GM19397 (cell line): Measurements from ENCODE around the gene SAXO1.
"Not testable (repeated sequence)": the region's sequence is repeated elsewhere in the genome, so short reads cannot be mapped to it uniquely, and the experiment has no call there.

Source experiments
- ATAC-seq: cut with Tn5 transposase; IDR thresholded peaks from one replicate; pipeline ENCODE4 v1.9.1; 2021; ENCODE audit warnings: mild to moderate bottlenecking, moderate library complexity; ENCODE audit not compliant: unreplicated experiment

SAXO1 gene, protein sequence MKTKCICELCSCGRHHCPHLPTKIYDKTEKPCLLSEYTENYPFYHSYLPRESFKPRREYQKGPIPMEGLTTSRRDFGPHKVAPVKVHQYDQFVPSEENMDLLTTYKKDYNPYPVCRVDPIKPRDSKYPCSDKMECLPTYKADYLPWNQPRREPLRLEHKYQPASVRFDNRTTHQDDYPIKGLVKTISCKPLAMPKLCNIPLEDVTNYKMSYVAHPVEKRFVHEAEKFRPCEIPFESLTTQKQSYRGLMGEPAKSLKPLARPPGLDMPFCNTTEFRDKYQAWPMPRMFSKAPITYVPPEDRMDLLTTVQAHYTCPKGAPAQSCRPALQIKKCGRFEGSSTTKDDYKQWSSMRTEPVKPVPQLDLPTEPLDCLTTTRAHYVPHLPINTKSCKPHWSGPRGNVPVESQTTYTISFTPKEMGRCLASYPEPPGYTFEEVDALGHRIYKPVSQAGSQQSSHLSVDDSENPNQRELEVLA

DNA sequence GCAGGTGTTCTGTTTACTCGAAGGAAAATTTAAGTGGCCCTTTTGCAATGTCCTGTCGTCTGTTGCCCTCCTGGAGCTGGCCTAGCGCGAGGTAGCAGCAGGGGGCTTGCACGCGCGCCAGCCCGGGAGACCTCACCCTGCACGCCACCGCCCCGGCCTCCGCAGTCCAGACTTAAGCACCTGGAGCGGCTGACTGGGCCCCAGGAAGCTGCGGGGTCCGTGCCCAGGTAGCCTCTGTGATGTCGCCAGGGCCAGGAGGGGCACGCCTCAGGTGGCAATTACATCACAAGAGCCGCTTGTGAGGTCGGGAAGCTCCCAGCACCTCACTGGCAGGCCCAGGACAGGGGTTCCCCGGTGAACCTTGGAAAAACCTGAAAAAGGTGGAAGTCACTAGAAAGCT is at the start of gene SAXO1:
SAXO1 (minus strand) TSS at position 195 of the 400 bp plus-strand sequence. CDS start 301 bp downstream, outside the sequence.
- no peak for ATAC-seq

DNA sequence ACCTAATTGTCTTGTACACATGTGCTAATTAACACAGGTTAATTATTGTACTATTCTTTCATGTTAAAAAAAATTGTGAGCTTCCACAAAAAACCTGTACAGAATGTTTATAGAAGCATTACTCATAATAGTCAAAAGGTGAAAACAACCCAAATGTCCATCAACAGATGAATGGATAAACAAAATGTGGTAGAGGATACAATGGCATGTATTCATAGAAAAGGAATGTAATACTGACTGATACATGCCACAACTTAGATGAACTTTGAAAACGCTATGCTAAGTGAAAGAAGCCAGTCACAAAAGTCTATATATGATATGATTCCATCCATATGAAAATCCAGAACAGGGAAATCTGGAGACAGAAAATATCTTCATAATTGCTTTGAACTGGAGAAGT is 41.8 kb upstream of the SAXO1 start:
- no peak for ATAC-seq

DNA sequence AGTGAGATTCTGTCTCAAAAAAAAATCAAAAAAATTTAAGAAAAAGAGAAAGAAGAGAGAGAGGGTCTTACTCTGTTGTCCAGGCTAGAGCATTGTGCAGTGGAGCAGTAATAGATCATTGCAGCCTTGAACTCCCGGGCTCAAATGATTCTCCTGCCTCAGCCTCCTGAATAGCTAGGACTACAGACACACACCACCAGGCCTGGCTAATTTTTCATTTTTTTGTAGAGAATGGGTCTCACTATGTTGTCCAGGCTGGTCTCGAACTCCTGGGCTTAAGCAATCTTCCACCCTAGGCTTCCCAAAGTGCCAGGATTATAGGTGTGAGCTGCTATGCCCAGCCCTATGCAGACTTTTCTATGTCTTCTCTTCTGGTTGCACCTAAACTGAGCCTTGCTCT is 41.2 kb upstream of the SAXO1 start:
- ATAC-seq = no peak

DNA sequence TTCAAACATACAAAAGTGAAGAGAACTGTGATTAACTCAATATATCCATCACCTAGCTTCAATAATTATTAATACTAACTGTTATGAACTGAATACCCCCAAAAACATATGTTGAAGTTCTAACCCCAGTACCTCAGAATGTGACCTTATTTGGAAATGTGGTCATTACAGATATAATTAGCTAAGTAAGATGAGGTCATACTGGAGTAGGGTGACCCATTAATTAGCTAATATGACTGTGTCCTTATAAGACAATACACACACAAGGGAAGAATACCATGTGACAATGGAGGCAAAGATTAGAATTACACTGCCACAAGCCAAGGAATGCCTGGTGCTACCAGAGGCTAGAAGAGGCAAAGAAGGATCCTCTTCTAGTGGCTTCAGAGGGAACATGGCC is 24.0 kb upstream of the SAXO1 start:
- no peak for ATAC-seq

DNA sequence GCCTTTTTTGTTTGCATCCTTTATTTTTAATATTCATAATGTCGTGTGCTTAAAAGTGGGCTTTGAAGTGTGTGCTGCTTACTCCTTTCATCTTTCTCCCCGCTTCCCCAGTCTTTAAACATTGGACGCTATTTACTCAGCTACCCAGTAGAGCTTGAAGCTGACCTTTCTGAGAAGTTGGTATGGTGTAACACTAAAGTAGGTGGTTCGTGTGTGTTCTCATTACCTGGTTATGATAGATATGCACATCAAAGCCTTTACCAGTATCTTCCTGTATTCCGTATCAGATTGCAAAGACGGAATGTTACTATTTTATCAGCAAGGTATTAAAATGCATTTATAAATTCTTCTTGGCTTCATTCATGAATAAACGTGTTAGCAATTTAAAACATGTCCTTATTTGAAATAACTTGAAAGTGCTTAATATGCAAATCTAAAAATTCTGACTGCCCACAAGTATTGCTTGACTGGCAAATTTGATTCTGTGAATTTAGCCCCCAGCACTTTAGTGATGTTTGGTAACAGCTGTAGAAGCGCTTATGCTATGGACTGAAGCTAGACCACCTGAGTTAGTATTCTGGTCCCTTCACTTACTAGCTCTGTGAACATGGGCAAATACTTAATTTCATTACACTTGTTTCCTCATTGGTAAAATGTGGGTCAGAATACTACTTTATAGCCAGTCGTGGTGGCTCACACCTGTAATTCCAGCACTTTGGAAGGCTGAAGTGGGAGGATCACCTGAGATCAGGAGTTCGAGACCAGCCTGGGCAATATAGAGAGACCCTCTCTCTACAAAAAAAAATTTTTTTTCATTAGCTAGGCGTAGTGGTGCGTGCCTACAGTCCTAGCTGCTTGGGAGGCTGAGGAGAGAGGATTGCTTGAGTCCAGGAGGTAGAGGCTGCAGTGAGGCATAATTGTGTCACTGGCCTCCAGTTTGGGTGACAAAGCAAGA is 17.9 kb upstream of the SAXO1 start:
- no peak for ATAC-seq

DNA sequence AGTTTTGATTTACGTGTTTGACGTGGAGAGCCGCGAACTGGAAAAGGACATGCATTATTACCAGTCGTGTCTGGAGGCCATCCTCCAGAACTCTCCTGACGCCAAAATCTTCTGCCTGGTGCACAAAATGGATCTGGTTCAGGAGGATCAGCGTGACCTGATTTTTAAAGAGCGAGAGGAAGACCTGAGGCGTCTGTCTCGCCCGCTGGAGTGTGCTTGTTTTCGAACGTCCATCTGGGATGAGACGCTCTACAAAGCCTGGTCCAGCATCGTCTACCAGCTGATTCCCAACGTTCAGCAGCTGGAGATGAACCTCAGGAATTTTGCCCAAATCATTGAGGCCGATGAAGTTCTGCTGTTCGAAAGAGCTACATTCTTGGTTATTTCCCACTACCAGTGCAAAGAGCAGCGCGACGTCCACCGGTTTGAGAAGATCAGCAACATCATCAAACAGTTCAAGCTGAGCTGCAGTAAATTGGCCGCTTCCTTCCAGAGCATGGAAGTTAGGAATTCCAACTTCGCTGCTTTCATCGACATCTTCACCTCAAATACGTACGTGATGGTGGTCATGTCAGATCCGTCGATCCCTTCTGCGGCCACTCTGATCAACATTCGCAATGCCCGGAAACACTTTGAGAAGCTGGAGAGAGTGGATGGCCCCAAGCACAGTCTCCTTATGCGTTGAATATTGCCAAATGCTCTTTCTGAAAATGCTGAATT is 17.1 kb upstream of the SAXO1 start:
- ATAC-seq = no peak

DNA sequence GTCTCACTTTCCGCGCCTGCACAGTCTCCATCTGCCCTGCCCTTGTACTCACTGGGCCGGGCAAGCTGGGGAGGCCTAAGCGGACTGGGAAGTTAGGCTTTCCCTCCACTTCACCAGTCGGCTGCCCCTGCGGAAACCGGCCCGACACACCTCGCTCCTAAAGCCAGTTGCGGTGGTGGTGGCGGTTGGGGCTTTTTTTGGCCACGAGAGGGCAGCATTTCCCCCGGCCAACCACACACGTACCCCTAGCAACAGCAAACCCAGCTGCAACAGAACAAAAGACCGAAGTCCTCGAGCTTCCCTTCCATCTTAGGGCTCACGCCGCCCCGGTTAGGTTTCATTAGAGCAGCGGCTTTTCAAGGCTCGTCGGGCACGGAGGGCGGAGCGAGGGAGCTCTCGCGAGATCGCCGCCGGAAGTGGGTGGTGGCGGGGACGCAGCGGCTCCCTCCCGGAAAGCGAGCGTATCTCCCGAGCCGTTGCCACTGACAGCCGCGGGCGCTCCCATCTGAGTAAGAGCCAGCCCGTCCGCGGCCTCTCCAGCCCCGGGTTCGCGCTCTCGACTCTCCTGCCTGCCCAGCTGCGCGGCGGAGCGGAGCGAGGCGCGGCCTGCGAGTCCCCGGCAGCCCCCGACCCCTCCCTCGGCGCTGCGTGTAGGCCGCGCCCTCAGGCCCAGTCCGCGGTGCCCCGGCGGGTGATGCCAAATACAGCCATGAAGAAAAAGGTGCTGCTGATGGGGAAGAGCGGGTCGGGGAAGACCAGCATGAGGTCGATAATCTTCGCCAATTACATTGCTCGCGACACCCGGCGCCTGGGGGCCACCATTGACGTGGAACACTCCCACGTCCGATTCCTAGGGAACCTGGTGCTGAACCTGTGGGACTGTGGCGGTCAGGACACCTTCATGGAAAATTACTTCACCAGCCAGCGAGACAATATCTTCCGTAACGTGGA is 16.2 kb upstream of the SAXO1 start, which contains the start of gene RRAGA:
RRAGA (plus strand) TSS at position 462 of the 951 bp plus-strand sequence; CDS start at position 695, 233 bp downstream.
- peak; percentile 88 for ATAC-seq

DNA sequence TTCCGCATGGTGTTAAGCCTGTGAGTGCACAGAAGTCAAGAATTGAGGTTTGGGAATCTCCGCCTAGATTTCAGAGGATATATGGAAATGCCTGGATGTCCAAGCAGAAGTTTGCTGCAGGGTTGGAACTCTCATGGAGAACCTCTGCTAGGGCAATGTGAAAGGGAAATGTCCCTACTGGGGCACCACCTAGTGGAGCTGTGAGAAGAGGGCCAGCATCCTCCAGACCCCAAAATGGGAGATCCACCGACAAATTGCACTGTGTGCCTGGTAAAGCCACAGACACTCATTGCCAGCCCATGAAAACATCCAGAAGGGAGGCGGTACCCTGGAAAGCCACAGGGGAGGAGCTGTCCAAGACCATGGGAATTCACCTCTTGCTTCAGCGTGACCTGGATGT is 3.6 kb upstream of the SAXO1 start:
- ATAC-seq = no peak

DNA sequence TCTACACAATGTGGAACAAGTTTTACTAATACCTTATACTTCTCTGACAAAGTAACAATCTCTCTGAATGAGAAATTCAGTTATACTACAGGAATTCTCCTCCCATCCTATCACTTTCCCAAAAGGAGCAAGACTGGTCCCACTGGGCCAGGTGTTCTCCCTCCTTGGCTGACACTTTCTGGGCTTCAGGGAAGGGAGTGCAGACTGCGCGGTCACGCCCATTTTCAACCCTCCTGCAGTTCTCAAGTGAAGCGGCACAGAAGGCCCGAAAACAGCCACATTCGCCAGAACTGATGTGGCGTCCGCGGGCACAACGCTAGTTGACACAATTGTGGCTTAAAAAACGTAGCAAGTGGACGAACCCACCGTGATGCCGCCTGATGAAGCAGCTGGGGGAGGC is 603 bp downstream of the SAXO1 start:
- ATAC-seq = no peak

DNA sequence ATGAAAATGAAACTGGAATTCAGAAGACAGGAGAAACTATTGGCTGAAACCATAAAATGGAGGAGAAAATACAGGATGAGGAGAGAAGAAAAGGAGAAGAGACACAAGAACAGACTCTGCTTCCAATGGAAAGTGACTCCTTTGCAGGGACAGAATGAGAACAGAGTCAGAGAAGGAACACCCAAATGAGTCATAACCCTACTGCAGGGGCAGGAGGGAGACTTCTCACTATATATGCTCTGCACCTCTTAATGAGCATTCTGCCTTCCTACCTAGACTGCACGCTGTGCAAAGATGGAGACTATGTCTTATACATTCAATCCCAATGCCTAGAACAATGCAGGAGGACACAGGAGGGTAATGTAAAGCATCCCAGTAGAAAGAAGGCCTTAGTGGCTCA is 2.1 kb downstream of the SAXO1 start:
- ATAC-seq = no peak

DNA sequence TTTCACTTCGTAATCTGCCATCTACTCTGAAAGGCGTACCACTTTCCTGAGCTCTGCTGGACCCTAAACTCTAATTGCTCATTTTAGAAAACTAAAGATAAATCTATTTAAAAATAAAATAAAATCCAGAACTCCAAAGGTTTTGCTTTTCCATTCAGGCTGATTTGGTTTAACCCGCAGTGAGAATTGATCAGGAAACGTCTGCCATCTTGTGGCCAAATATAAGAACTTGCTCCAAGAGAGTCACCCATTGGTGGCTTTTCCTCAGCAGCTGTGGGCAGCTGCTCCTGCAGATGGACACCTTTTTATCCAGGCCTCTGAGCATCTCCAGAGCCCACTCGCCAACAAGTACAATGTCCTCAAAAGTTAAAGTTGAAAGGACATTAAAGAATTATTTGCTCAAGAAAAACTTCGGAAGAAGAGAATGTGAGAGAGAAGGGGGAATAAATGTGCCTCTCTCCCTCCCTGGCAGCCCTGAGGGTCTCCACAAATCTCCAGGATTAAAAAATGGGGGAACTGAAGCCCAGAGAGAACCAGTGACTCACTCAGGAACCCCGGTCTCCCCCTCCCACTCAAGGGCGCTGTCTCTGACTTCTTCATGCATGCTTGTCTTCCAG is 4.1 kb downstream of the SAXO1 start:
- no peak for ATAC-seq

DNA sequence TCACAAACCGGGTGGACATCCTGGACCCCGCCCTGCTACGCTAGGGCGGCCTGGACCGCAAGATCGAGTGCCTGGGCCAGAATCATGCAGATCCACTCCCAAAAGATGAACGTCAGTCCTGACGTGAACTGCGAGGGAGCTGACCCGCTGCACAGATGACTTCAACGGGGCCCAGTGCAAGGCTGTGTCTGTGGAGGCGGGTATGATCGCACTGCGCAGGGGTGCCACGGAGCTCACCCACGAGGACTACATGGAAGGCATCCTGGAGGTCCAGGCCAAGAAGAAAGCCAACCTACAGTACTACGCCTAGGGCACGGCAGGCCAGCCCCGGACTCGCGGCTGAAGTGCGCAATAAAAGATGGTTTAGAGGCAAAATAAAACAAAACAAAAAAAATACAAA is 5.2 kb downstream of the SAXO1 start:
- no peak for ATAC-seq

DNA sequence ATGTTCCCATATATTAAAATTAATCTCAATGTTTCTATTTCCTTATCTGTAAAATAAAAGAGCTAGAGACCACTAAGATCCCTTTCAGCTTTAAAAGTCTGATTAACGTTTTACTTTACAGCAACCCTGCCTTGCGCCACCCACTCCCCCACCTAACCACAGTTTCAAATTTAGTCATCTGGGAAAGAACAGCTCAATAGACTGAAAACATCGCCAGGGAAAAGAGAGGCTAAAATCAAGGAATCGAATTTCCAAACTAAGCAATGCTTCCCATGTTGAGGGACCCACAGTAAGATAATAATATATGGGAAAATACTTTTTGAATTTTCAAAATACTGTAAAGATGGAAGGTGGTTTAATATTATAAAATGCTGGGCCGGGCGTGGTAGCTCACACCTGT is 6.6 kb downstream of the SAXO1 start:
- ATAC-seq = no peak

DNA sequence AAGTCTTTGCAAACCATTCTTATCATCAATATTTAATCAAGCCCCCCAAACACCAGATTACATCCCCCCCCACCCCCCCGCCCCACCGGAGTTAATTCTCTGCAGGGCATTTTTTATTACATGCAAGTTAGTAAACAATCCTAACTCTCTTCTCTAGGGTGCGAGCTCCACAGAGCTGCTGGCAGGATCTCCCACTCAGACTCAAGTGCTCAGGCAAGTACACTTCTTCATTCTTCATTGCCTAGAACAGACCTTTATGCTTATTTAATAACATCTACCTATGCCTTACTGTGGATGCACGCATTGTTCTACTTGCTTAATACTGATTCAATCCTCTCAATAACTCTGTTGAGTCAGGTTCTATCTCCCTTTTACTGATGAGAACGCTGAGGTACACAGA is 9.9 kb downstream of the SAXO1 start:
- no peak for ATAC-seq

DNA sequence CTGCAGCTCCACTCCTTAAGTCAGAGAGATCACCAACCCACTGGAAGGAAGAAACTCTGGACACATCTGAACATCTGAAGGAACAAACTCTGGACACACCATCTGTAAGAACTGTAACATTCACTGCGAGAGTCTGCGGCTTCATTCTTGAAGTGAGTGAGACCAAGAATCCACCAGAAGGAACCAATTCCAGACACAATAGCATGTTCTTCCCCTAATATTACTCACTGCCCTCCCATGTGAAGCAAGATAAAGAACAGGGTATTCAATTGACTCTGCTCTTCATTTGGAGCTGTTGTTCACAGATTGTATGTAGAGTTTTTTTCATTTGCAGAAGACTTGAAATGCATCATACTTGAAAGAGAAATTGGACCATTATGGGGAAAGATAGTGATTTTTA is 10.8 kb downstream of the SAXO1 start:
- no peak for ATAC-seq

DNA sequence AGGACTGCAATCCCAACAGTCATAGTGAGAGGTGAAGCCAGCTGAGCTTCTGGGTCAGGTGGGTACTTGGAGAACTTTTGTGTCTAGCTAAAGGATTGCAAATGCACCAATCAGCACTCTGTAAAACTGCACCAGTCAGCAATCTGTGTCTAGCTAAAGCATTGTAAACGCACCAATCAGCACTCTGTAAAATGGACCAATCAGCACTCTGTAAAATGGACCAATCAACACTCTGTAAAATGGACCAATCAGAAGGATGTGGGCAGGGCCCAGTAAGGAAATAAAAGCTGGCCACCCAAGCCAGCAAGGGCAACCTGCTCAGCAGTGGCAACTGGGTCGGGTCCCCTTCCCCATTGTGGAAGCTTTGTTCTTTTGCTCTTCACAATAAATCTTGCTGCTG is 11.4 kb downstream of the SAXO1 start:
- ATAC-seq = not testable (repeated sequence)

DNA sequence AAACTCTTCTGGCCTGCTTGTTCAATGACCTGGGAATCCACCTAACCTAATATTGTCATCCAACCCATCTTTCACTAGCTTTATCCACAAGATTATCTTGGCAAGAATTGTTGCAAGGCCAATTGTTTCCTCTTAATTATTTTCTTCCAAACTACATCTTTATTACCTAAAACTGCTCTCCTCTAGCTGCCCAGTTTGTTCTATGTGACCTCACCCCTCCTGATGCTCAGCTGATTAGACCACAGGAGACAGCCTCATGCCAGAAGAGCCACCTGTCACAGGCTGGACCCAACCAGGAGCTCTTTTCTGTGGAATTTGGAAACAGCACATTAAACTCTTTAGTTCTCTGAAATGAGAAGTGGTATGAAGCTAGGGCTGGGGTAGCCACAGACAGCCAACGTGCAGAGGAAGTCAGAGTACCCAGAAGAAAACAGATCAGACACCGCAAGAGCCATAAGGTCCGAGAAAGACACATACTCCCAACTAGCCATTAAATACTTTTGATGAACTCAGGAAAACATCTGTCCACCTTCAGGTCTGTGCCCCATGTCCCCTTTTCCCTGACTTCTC is 12.0 kb downstream of the SAXO1 start:
- ATAC-seq = no peak

DNA sequence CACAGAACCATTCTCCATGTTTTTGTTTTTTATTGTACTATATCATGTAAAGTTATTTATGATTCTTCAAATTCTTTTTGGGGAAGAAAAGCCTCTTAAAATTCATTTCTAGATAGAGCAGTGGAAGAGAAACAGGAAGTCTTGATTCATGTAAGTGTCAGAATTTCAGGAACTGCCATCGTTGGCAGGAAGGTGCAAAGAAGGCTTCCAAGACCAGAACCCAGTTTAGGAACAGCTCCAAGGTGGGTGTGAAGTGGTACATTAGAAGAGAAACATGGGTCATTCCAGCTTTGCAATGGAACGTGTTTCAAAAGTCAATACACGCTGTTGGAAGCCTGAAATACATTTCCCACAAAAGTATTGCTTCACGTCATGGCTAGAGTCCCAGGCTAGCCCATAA is 14.8 kb downstream of the SAXO1 start:
- ATAC-seq = no peak

DNA sequence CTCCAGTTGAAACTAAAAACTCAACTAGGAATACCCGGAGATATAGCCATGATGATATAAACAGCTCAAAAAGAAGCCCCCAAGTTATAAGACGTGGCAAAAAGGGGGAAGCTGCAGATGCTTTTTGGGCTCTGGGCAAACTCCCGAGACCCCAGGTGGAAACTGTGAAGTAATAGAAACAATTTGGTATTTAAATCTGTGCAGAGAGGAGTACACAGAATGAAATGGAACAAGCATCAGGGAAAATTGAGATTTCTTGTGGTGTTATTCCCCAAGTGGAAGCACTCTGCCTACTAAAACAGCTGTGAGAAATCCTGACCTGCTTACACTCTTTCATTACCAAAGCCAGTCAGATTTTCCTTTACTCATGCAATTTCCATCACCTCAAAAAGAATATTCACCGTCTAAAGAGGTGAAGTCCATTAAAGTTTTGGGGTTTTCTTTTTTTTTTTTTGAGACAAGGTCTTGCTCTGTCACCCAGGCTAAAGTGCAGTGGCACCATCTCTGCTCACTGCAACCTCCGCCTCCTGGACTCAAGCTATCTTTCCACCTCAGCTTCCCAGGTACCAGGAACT is 23.5 kb downstream of the SAXO1 start:
- no peak for ATAC-seq
